Measurements from ENCODE around the gene ENAH.

The ENAH gene

DNA sequence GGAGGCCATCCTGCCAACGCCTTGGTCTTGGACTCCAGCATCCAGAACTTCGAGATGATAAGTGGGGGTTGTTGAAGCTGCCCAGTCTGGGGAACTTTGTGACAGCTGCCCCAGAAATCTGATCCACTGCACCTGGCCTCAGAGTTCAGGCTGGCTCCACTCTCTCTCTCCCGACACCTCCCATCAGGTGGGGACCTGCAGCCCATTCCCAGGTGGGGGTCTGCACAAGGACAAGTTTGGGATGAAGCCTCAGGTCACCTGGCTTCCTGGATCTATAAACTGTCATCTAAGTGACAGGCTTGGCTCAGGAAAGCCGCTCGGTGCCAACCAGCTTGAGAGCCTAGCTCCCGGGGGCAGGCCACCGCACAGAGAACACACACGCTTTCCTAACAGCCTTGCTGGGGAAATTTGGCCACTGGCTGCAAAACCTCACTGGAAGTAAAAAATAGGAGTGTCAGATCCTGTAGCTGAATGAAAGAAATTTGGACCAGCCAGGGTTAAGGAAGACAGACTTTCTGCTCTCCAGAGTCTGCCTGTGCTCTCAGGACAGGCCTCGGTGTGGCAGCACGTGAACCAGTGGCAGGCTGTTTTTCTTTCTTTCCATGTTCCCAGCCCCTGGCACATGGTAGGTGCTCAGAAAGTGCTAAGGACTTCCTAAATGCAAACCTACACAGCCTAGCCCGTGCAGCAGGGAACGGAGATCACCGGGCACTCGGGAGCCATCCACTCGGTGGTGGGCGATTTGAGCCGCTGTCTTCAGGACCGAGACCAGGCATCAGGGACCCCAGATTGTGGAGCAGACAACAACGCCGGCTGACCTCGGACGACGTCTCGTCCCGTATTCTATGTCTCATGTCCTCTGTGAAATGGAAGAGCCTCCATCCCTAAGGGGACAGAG is 182.5 kb downstream of the ENAH start:
- DNase-seq (ENCODE audit: low read depth) = no peak

DNA sequence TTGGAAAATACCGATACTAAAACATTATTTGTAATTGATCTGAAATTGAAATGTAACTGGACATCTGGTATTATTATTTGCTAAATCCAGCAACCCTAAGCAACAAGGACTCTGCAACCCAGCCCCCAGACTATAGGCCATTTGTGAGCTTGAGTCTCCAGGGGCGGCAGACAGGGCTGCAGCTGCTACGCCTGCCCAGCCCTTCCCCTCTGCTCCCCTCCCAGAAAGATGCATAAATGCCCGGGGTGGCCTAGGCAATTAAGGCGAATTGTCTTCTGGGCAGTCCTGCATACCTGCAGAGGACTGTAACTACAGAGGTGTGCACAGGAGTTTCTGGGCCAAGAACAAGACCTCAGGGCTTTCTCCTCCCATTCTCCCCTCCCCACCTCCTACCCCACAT is 183.9 kb downstream of the ENAH start:
- no peak for DNase-seq (ENCODE audit: low read depth)

DNA sequence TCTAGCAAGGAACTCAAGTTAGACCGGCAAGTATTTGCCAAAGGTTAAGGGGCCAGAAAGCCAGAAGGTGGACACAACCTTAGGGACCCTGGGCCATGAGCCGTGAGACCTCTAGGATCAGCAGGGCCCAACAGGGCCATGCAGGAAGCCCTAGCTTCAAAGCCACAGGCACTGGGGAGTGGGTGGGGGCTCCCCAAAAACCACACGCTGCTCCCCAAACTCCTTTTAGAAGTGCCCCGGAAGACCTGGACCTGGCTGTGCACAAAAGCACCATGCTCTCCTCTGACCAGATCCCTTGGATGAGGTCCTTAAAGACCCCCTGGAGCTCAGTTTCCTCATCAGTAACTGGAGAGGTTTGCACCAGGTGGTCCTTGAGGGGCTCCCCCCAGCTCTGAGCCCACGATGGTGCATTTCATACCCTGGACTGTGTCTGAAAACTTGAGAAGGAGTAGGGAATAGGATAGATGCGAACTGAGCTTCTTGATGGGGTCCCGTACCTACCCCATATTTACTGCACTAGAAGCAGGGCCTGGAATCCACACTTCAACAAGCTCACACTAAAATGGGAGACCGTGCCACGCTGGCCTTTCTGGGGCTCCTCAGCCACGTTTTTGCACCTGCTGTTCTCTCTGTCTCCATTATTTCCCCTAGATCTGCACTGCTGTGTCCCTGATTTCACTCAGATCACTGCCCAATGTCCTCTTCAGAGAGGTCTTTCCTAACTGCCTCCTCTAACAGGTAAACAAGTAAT is 184.5 kb downstream of the ENAH start:
- no peak for DNase-seq (ENCODE audit: low read depth)

DNA sequence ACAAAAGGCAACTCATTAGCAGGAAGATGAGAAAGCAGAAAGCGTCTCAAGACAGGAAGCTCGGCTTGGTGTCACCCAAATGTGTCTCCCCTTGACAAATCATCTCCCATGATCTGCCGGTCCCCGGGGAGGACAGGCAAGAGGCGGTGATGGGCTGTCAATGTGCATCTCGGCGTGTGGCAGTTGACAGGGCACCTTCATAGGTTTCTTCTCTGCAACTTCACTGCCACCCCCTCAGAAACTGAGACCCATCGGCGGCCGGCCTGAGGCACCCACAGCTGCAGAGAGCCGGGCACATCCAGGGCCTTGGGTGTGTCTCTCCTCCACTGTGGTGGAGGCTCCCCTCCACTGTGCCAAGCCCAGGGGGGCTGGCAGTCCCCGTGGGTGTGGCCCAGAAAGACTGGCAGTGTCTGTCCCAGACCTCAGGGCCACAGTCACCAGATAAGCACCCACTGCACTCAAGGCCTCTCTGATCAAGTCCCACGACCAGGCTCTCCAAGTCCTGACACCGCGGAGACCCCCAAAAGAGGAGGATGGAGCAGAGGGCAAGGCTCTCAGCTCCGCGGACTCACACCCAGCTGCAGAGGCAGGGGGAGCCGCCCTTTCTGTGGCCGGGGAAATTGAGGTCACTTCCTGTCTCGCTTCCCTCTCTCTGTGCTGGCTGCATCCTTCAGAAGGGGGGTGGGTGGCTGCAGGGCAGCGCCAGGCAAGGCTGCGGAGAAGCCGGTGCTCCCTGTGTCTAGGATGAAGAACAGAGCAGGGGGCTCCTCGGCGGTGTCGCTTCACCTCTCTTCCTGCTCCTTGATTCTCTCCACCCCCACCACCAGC is 185.5 kb downstream of the ENAH start:
- peak; percentile 90 for DNase-seq (ENCODE audit: low read depth)

DNA sequence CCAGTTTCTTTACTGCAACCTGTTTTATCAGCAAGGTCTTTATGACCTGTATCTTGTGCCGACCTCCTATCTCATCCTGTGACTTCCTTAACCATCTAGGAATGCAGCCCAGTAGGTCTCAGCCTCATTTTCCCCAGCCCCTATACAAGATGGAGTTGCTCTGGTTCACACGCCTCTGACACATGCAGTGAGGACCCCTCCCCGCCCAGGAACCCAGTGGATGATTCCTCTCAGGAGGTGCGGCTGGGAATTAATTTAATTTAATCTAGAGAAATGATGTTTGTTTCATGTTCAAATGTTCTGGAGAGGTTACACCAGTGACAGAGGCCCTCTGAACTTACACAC is 186.1 kb downstream of the ENAH start:
- DNase-seq (ENCODE audit: low read depth) = no peak

DNA sequence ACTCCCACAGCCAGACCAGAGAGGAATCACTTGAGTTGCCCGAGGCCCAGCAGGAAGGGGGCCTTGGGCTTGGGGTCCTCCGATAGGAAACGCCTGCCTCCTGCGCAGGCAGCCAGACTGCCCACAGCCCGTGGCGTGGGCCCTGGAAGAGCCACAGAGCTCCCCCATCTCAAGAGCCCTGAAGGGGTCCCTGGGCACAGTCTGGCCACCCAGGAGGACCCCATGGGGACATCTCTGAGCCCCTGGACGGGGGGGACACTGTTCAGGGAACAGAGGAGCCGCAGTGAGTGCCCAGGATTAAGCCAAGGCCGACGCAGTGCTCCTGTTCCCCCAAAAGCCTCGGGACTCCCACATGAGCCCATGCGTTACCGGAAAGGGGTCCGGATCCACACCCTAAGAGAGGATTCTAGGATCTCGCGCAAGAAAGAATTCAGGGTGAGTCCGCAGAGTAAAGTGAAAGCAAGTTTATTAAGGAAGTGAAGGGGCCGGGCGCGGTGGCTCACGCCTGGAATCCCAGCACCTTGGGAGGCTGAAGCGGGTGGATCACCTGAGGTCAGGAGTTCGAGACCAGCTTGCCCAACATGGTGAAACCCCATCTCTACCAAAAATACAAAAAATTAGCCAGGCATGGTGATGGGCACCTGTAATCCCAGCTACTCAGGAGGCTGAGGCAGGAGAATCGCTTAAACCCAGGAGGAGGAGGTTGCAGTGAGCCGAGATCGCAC is 187.0 kb downstream of the ENAH start:
- no peak for DNase-seq (ENCODE audit: low read depth)

DNA sequence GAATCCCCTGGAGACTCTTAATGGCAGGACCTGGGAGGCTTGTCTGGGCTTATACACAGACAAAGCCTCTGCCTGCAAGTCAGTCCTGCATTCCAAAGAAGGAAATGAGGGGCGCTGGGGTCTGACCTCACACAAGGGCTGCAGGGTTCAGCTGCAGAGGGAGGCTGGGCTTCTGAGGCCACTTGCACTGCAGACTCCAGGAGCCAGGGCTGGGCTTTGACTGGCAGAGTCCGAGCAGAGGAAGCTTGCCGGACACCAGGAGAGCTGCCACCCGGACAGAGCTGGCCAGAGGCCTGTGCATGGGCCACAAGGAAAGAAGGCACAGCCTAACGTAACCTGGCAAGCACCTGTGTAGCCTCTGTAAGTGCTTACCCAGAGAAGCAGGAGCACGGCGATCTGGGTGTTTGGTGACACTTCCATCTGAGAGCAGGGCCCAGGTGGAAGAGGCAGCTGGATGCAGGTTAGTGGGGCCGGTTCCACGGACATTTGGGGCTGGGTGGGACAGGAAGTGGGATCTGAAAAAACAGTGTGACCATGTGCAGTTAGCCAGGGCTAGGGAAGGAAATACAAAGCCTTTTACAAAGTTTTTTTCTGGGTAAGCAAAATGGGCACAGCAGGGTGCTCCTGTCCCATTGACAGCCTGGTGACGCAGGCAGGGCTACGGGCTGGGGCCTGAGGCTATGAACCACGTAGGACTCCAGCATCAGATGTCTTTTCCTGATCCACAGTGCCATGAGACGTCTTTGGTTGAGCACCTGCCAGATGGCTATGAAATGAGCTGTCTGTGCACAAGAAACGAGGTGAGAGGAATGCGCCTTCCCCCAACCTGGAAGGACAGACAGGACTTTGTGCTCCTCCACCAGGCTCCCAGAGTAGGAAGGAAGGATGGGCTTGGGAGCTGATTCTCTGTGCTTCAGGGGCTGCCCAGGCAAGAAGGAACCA is 187.8 kb downstream of the ENAH start:
- DNase-seq (ENCODE audit: low read depth) = no peak

DNA sequence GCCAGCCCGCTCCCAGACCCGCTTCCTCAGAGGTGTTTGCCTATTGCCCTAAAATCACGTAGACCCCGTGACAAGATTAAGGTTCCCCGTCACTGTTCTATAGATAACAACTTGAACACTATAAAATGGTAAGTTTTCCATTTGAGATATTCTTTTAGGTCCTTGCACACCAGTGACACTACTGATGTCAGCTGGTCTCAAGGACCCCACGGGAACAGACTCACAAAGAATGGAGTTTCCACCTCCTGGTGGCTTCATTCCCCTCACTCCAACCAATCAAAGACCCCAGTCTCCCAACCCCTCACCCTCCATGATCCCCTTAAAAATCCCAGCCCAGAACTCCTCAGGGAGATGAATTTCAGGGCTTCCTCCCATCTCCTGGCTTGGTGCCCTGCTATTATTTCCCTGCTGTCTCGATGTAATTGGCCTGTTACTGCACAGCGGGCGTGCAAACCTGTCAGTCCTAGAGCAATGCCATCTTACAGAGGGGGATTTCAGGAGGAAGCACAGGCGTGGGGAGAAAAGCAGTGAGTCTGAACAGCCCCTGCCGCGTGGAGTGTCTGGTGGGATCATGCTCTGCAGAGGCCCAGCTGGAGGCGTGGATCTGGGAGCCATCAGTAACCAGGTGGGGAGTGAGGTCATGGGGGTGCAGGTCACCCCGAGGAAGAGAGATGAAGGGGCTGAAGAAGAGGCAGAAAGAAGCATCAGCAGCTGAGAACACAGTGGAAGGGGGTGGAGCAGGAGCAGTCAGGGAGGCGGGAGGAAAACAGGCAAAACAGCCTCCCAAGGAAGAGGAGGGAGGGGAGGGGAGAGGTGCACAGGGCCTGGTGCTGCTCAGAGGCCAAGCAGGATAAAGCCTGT is 190.0 kb downstream of the ENAH start:
- no peak for DNase-seq (ENCODE audit: low read depth)

DNA sequence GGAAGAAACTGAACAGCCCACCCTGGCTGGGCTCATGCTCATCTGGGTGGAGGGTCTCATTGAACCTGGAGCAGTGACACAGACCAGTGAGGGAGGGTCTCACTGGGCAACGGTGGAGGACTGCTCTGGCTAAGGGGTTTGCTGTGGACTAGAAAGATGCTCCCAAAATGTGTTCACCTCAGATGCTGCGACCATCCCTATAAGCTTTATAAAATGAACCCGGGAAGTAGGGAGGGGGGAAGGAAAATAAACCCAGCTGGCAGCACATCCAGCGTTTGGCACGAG is 190.6 kb downstream of the ENAH start:
- DNase-seq (ENCODE audit: low read depth) = no peak

DNA sequence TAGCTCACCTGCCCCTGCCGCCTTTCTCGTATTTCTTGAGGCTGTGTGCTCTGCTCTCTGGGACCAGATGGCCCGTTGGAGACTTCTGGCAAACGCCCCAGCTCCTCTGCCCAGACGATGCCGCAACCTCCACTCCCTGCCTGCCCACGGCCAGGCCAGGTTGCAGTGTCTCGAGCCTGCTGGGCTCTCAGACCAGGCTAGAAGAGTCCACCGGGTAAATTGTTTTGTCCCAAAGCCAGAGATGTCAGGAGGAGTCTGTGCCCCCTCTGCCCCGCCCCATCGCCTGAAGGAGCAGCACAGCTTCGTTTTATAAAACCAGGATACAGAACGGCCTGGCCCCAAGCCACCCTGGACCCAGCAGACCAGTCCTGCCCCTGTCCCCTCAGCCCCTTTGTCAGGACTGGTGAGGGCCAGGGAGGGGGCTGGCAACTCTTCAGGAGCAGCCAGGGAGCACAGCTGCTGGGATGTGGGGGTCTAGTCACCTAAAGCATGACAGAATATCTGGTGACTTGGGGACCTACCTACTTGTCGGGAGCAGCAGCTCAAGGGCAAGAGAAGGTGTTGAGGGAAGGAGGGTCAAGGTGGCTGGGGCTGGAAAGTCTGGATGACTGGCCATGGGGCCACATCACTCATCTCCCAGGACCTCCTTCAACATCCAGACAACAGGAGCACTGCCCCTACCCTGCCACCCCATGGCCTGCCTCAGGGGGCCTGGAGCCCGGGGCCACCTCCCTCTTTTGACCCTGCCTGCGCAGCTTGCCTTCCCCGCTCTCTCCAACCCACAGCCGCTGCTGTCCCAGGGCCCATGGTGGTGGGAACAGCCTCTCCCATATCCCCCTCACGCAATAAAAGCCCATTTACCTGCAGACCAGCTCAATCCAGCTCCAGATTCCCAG is 191.1 kb downstream of the ENAH start:
- DNase-seq (ENCODE audit: low read depth) = no peak

DNA sequence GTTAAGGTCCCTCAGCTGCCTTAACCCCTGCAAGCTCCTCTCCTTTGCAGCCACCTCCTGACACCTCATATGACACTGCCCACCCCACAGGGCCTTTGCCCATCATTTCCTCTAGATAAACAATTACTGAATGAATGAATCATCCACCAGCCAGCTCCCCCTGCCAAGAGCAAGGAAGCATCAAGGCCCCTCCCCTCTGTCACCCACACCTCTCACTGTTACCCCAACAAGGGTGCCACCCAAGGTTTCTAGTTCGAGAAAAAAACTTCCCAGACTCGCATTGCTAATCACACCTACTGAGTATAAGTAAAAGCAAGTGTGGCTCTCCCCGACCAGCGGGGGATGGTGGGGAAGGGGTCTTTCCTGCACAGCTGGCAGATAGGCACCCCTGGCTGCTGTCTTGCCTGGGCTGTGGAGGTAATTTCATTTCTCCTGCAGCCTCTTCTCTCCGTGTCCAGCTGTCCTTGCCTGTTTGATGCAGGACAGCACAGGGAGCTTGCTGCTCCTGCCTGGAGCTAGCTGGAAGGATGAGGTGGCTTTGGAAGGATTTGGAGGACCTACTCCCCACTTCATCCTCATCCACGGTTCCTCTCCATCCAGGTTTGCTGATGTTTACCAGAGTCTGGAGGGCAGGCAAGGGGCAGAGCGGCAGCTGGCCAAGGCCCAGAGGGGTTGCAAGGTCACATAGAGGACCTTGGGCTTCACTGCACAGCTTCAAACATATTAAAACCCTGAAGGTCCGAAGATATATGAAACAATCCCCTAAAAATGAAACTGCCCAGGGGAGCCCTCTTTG is 192.0 kb downstream of the ENAH start:
- no peak for DNase-seq (ENCODE audit: low read depth)

DNA sequence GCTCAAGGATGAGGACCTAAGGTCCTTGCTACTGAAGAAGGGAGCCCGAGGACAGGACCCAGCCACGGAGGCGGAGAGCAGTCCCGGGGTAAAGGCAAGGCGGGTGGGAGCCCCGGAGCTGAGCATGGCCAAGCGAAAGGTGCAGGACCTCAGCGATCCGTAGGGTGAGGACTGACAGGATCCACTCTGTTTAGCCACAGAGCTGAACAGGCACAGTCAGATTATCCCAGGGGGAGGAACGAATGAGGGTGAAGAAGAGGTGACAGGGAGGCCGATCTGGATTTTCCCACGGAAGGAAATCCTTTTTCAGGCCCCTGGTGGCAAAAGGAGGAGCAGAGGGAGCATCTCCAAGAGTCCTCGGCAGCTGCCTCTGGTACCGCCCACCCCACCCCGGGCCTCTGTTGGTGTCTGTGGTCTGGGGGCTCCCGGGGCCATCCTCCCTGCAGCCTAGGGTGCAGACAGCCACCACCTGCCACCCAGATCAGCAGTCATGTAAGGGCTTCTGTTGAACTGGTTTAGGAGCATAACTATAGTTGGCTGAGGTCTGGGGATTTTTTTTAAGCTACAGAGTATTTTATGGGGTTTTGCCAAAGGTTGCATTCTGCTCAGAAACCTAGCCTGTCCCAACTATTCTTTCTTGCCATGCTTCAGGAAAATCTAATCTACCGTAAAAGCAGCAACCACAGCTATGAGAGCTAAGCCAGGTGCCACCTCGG is 192.7 kb downstream of the ENAH start:
- no peak for DNase-seq (ENCODE audit: low read depth)

DNA sequence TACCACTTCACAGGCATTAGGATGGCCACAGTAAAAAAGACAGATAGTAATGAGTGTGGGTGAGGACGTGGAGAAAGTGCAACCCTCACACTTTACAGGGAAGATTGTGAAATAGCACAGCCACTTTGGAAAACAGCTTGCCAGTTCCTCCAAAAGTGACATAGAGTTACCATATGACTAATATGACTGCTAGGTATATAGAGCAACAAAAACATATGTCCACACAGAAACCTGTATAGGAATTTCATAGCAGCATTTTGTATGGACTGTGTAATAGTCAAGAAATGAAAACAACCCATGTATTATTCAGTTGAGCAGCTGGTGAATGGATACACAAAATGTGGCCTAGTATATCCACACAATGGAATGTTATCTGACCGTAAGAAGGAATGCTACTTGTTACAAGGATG is 194.7 kb downstream of the ENAH start:
- no peak for DNase-seq (ENCODE audit: low read depth)

DNA sequence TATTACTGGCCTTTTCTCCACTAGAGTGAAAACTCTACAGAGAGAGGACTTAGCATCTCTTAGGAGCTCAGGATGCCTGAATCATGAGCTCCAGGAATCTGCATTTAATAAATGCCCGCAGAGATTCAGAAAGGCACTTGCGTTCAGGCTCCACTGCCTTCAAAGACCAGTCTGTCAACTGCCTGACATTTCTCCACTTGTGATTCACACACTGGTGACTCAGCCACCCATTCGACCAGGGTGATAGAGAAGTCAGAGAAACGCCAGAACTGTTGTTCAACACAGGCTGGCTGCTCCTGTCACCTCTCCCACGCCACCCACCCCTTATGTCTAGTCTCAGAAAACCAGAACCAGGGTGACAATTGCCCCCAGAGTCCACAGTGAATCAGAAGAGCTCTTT is 198.2 kb downstream of the ENAH start:
- DNase-seq (ENCODE audit: low read depth) = no peak

DNA sequence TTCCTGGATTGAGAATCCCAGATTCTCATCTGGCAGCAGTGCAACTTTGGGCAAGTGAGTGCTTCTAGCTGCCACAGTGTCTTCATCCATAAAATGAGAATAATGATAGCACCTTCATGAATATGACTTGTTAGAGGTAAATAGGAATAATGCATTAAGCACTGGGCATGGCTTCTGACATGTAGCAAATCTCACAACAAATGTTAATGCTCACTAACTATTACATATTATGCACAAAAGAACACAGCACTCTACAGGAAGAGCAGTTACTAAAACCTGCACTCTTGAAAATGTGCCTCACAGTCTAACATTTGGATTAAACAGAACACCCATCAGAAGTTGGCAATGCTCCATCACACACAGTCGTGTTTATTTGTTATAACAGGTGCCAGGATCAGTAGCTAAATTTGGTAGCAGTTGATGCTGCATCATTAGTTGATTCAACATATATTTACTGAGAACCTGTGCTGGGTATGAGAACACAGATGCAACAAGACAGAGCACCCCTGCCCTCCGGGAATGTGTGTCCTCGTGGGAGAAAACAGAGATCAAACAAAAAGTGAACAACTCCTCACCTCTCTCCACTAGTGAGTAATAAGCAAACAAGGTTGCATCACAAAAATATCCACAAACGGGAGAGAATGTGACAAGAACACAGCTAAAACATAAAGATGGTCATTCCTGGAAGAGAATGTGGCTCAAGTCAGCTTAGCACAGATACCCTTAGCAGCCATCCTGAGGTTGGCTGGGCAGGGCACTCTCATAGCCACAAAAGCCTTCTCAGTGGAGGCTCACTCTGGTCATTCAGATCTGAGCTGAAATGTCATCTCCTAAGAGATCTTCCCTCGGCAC is 198.9 kb downstream of the ENAH start:
- no peak for DNase-seq (ENCODE audit: low read depth)

DNA sequence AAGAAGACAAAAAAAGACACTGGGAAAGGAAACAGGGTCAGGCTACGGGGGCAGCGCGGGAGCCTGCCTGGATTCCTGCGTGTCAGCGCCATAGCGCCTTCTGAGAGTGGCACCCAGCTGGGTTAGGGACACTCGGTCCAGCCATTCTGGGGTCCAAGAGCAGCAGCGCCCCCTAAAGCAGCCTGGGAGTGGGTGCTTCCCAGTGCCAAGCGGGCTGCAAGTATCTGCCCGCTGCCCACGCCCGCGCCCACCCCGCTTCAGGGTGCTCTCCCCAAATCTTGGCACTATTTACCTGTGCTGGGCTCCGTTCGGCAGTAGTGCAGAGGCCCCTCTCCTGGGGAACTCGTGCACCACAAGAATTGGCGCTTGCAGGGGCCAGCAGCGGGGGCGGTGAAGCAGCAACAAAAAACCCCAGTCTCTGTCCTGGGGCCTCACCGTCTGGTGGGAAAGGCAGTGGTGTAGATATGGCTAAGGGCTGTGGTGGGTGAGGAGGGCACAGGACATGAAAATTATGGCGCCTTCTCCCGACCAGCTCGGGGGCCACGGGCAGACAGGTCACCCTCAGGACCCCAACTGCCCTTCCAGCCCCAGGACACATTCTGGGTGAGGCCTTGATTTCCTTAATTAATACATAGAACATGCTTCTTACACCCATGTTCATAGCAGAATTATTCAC is 200.9 kb downstream of the ENAH start:
- no peak for DNase-seq (ENCODE audit: low read depth)
